ENCODE results near the gene SLC26A11.
"Not testable (repeated sequence)": the region's sequence is repeated elsewhere in the genome, so short reads cannot be mapped to it uniquely, and the experiment has no call there.

SLC26A11 gene

DNA sequence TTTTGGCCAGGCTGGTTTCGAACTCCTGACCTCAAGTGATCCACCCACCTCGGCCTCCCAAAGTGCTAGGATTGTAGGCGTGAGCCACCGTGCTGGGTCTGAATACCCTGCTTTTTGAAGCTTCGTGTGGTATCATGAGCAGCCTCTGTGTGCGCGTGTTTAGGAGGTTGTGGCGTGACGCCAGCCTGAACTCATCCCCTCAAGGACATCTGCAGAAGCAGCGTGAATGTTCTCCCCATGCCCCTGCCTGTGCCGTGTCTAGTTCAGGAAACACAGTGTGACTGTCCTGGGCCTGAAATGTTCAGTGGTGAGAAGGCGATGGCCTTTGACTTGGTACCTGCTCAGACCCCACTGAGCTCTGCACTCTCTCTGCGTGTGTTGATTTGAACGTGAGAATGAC is 76.0 kb downstream of the SLC26A11 start:
- ATAC-seq = no peak

DNA sequence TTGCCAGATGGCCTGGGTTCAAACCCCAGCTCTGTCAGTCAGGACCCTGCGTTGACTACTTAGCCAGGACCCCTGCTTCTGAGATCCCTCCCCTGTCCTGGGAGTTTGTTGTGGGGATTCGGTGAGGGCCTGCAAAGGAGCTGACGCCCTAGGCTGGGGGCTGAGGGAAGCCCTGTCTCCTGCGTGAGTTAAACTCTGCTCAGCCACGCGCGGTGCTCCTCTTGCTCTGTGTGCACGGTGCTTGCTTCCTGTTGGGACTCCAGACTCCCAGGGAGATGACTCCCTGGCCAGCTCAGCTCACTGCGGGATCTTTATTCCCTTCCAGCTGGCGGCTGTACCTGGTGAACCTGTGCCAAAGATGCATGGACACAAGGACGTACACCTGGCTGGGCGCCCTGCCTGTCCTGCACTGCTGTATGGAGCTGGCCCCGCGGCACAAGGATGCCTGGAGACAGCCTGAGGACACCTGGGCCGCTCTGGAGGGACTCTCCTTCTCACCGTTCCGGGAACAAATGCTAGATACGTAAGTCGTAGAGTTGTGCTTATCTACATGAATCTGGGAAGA is 77.9 kb downstream of the SLC26A11 start:
- no peak for TF ChIP-seq ESRRG (CRISPR knock-in tag; IDR thresholded peaks at IDR 0.05)
- TF ChIP-seq BACH2 (CRISPR knock-in tag; IDR thresholded peaks at IDR 0.05; ENCODE audit: borderline replicate concordance) = no peak

More for the DNA sequence above, 76.0 kb downstream of the SLC26A11 start:
- TF ChIP-seq RARB (CRISPR knock-in tag; IDR thresholded peaks at IDR 0.05) (no peak), GLIS3 (CRISPR knock-in tag; IDR thresholded peaks at IDR 0.05) (no peak), ZFP3 (CRISPR knock-in tag; IDR thresholded peaks at IDR 0.05) (no peak), ZNF565 (CRISPR knock-in tag; conservative IDR thresholded peaks at IDR 0.05; ENCODE audit: low read depth) (no peak), TOX (CRISPR knock-in tag; IDR thresholded peaks at IDR 0.05; ENCODE audit: borderline replicate concordance) (no peak), SNAI2 (CRISPR knock-in tag; IDR thresholded peaks at IDR 0.05) (no peak), ZNF8 (CRISPR knock-in tag; IDR thresholded peaks at IDR 0.05) (no peak), ISL1 (CRISPR knock-in tag; IDR thresholded peaks at IDR 0.05) (no peak), ARNTL (CRISPR knock-in tag; IDR thresholded peaks at IDR 0.05; ENCODE audit: borderline replicate concordance, low read depth) (no peak), OSR1 (CRISPR knock-in tag; IDR thresholded peaks at IDR 0.05) (no peak), ZNF70 (CRISPR knock-in tag; IDR thresholded peaks at IDR 0.05) (no peak), ZC3H10 (CRISPR knock-in tag; IDR thresholded peaks at IDR 0.05) (no peak), PPARA (CRISPR knock-in tag; IDR thresholded peaks at IDR 0.05; ENCODE audit: borderline replicate concordance) (no peak), CSDC2 (CRISPR knock-in tag; IDR thresholded peaks at IDR 0.05) (no peak)
- TF ChIP-seq, protein P1, sequence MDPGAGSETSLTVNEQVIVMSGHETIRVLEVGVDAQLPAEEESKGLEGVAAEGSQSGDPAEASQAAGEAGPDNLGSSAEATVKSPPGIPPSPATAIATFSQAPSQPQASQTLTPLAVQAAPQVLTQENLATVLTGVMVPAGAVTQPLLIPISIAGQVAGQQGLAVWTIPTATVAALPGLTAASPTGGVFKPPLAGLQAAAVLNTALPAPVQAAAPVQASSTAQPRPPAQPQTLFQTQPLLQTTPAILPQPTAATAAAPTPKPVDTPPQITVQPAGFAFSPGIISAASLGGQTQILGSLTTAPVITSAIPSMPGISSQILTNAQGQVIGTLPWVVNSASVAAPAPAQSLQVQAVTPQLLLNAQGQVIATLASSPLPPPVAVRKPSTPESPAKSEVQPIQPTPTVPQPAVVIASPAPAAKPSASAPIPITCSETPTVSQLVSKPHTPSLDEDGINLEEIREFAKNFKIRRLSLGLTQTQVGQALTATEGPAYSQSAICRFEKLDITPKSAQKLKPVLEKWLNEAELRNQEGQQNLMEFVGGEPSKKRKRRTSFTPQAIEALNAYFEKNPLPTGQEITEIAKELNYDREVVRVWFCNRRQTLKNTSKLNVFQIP (CRISPR knock-in tag; IDR thresholded peaks at IDR 0.05; ENCODE audit: borderline replicate concordance, low read depth) = no peak
- TF ChIP-seq, protein P2, sequence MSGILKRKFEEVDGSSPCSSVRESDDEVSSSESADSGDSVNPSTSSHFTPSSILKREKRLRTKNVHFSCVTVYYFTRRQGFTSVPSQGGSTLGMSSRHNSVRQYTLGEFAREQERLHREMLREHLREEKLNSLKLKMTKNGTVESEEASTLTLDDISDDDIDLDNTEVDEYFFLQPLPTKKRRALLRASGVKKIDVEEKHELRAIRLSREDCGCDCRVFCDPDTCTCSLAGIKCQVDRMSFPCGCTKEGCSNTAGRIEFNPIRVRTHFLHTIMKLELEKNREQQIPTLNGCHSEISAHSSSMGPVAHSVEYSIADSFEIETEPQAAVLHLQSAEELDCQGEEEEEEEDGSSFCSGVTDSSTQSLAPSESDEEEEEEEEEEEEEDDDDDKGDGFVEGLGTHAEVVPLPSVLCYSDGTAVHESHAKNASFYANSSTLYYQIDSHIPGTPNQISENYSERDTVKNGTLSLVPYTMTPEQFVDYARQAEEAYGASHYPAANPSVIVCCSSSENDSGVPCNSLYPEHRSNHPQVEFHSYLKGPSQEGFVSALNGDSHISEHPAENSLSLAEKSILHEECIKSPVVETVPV (CRISPR knock-in tag; IDR thresholded peaks at IDR 0.05) = no peak
- TF ChIP-seq, protein P3, sequence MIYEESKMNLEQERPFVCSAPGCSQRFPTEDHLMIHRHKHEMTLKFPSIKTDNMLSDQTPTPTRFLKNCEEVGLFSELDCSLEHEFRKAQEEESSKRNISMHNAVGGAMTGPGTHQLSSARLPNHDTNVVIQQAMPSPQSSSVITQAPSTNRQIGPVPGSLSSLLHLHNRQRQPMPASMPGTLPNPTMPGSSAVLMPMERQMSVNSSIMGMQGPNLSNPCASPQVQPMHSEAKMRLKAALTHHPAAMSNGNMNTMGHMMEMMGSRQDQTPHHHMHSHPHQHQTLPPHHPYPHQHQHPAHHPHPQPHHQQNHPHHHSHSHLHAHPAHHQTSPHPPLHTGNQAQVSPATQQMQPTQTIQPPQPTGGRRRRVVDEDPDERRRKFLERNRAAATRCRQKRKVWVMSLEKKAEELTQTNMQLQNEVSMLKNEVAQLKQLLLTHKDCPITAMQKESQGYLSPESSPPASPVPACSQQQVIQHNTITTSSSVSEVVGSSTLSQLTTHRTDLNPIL (CRISPR knock-in tag; IDR thresholded peaks at IDR 0.05; ENCODE audit: low read depth) = no peak

DNA sequence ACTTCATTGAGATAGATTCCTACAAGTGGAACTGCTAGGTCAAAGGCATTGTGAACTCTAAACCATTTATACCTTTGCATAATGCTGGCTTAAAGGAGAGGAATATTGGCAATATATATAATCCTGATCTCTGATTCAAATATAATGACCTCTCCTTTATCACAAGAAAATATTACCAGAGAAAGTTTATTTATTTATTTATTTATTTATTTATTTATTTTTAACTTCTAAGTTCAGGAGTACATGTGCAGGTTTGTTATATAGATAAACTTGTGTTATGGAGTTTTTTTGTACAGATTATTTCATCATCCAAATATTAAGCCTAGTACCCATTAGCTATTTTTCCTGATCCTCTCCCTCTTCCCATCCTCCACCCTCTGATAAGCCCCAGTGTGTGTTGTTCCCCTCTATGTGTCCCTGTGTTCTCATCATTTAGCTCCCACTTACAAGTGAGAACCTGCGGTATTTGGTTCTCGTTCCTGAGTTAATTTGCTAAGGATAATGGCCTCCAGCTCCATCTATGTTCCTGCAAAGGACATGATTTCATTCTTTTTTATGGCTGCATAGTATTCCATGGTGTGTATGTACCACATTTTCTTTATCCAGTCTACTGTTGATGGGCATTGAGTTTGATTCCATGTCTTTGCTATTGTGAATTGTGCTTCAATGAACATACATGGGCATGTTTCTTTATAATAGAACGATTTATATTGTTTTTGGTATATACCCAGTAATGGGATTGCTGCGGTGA is 79.3 kb downstream of the SLC26A11 start:
- TF ChIP-seq ZNF8 (CRISPR knock-in tag; IDR thresholded peaks at IDR 0.05) = peak; percentile 62
- not testable (repeated sequence) for ATAC-seq

More for the DNA sequence above, 77.9 kb downstream of the SLC26A11 start:
- no peak for ATAC-seq

DNA sequence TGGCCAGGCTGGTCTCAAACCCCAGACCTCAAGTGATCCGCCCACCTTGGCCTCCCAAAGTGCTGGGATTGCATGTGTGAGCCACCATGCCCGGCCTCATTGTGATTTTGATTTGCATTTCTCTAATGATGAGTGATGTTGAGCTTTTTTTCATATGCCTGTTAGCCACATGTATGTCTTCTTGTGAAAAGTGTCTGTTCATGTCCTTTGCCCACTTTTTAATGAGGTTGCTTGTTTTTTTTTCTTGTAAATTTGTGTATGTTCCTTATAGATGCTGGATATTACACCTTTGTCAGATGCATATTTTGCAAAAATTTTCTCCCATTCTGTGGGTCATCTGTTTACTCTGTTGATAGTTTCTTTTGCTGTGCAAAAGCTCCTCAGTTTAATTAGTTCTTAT is 80.5 kb downstream of the SLC26A11 start:
- not testable (repeated sequence) for ATAC-seq
